ENCODE measurements around the gene PHC2. TPM values are rescaled to one million over a fixed set of nuclear protein-coding genes. Genes with fewer than 3 reads are reported as not detected.
A peak's percentile ranks its signal among the peaks of the same experiment; 100 is the strongest.

Gene PHC2
- total RNA-seq, 2 donors from 2014 or later = 14.2 to 27.4 TPM

- no peaks in the 10 kb centered on the region for H3K9me3 Mint-ChIP-seq
- H3K4me3 Mint-ChIP-seq = no peak overlapping the region
- no peak for DNase-seq (ENCODE audit: low spot score)
- no peaks in the 10 kb centered on the region for H3K27me3 Mint-ChIP-seq
- H3K27ac Mint-ChIP-seq = no peak overlapping the region
- ATAC-seq = no peak
- peaks cover 16 to 32% of the 10 kb centered on the region in 2 donors for H3K4me1 Mint-ChIP-seq (ENCODE audit: low read depth in 2 of 2)
- no peaks in the 10 kb centered on the region for H3K36me3 Mint-ChIP-seq
Observed at GRCh38 chr1:33336580-33336979, 94.3 kb downstream of the PHC2 start.

DNA sequence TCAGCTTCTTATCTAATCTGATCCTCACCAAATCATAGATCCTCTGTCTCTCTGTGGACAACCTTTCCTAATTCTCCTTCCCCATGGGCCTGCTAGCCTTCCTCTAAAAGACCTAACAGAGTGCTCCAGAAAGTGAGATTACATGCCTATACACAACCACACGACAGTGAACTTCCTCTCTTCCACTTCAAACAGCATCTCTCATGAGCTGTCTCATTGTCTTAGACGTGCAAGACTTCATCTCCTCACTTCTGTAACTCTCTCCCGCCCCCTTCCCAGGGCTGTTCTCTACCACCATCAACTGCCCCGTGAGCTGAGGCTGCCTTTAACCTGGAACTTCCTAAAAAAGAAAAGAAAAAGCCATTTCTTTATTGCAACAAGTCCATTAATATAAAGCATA is 95.9 kb downstream of the PHC2 start:
- H3K9me3 Mint-ChIP-seq = no peaks in the 10 kb centered on the region
- H3K27ac Mint-ChIP-seq = peak overlapping the region in 1 of 2 donors; percentile 13
- H3K27me3 Mint-ChIP-seq = no peaks in the 10 kb centered on the region
- peaks cover 16 to 25% of the 10 kb centered on the region in 2 donors for H3K4me1 Mint-ChIP-seq (ENCODE audit: low read depth in 2 of 2)
- H3K4me3 Mint-ChIP-seq = no peak overlapping the region
- DNase-seq (ENCODE audit: low spot score) = no peak
- ATAC-seq = no peak
- H3K36me3 Mint-ChIP-seq = no peaks in the 10 kb centered on the region

- H3K4me3 Mint-ChIP-seq = no peak overlapping the region
- no peak overlapping the region for H3K27ac Mint-ChIP-seq
- no peaks in the 10 kb centered on the region for H3K9me3 Mint-ChIP-seq
- H3K27me3 Mint-ChIP-seq = no peaks in the 10 kb centered on the region
- peaks cover 16 to 23% of the 10 kb centered on the region in 2 donors for H3K4me1 Mint-ChIP-seq (ENCODE audit: low read depth in 2 of 2)
- ATAC-seq (no peak), DNase-seq (ENCODE audit: low spot score) (no peak)
- H3K36me3 Mint-ChIP-seq = peaks cover 4% of the 10 kb centered on the region
Observed at GRCh38 chr1:33334081-33334552, 96.8 kb downstream of the PHC2 start.

GRCh38 chr1:33332881-33333280 is 98.0 kb downstream of the PHC2 start:
- ATAC-seq (no peak), DNase-seq (ENCODE audit: low spot score) (no peak)
- H3K27me3 Mint-ChIP-seq = no peaks in the 10 kb centered on the region
- peaks cover 13 to 16% of the 10 kb centered on the region in 2 donors for H3K4me1 Mint-ChIP-seq (ENCODE audit: low read depth in 2 of 2)
- H3K36me3 Mint-ChIP-seq = peaks cover 11% of the 10 kb centered on the region
- H3K9me3 Mint-ChIP-seq = no peaks in the 10 kb centered on the region
- peak overlapping the region in 1 of 2 donors; percentile 11 for H3K27ac Mint-ChIP-seq
- no peak overlapping the region for H3K4me3 Mint-ChIP-seq

DNA sequence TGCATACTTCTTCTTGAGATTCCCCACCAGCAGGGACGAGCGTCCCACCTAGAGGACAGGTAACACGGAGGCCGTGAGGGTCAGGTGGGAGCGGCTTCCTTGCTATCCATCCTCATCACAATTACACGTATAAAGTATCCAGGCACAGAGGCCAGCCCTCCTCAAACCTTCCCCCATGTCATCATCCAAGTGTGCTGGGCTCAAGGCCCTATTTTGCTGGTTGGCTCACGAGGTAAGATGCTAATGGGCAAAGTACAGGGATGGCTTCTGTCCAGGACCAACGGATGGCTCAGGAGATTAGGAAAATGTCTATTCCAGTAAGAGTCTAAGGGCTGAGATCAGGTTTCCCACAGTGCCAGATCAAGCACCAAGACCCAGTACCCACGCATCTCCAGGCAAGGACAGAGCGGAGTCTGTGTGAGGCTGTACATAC is 98.5 kb downstream of the PHC2 start:
- Mint-ChIP-seq H3K27me3 (no peaks in the 10 kb centered on the region), H3K4me1 (ENCODE audit: low read depth in 2 of 2) (peaks cover 10 to 14% of the 10 kb centered on the region in 2 donors), H3K9me3 (no peaks in the 10 kb centered on the region), H3K4me3 (no peak overlapping the region), H3K36me3 (peaks cover 11% of the 10 kb centered on the region), H3K27ac (no peak overlapping the region)
- no peak for ATAC-seq
- DNase-seq (ENCODE audit: low spot score) = no peak

GRCh38 chr1:33331444-33332356 is 99.2 kb downstream of the PHC2 start:
- H3K36me3 Mint-ChIP-seq = peaks cover 11% of the 10 kb centered on the region

GRCh38 chr1:33330906-33331305 is 100.0 kb downstream of the PHC2 start:
- Mint-ChIP-seq H3K4me1 (ENCODE audit: low read depth in 2 of 2) (peaks cover 10 to 14% of the 10 kb centered on the region in 2 donors), H3K27ac (no peak overlapping the region), H3K4me3 (no peak overlapping the region), H3K36me3 (peaks cover 13% of the 10 kb centered on the region), H3K9me3 (no peaks in the 10 kb centered on the region), H3K27me3 (no peaks in the 10 kb centered on the region)
- DNase-seq (ENCODE audit: low spot score) = no peak
- no peak for ATAC-seq

More at GRCh38 chr1:33331444-33332356, 99.2 kb downstream of the PHC2 start:
- H3K27me3 Mint-ChIP-seq = no peaks in the 10 kb centered on the region
- no peaks in the 10 kb centered on the region for H3K9me3 Mint-ChIP-seq
- ATAC-seq (no peak), DNase-seq (ENCODE audit: low spot score) (no peak)
- H3K27ac Mint-ChIP-seq = no peak overlapping the region
- peaks cover 10 to 14% of the 10 kb centered on the region in 2 donors for H3K4me1 Mint-ChIP-seq (ENCODE audit: low read depth in 2 of 2)
- no peak overlapping the region for H3K4me3 Mint-ChIP-seq

DNA sequence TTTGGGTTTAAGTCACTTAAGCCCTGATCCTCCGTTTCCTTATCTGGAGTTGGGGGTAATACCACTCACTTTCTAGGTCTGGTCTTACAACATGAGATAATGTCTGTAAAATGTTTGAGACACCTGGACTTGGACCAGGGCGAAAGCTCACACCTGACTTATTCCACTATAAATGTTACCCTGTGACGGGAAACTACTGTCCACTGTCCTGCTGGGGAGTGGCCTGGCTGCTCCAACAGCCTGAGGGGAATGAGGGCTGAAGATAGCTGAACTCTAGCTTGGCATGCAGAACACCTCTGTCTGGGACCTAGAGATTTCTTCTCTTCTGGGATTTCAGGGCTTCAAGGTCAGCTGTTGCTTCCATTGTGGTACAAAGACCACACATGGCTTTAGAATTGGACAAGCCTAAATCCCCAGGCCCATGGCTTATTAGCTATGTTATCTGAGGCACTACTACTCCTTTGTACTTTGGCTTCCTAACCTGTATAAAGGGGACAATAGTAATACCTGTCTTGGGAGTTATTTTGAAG is 100.5 kb downstream of the PHC2 start:
- Mint-ChIP-seq H3K27me3 (no peaks in the 10 kb centered on the region), H3K27ac (no peak overlapping the region), H3K9me3 (no peaks in the 10 kb centered on the region), H3K4me1 (ENCODE audit: low read depth in 2 of 2) (peaks cover 10 to 14% of the 10 kb centered on the region in 2 donors), H3K36me3 (peaks cover 18% of the 10 kb centered on the region), H3K4me3 (no peak overlapping the region)
- ATAC-seq = no peak
- no peak for DNase-seq (ENCODE audit: low spot score)

DNA sequence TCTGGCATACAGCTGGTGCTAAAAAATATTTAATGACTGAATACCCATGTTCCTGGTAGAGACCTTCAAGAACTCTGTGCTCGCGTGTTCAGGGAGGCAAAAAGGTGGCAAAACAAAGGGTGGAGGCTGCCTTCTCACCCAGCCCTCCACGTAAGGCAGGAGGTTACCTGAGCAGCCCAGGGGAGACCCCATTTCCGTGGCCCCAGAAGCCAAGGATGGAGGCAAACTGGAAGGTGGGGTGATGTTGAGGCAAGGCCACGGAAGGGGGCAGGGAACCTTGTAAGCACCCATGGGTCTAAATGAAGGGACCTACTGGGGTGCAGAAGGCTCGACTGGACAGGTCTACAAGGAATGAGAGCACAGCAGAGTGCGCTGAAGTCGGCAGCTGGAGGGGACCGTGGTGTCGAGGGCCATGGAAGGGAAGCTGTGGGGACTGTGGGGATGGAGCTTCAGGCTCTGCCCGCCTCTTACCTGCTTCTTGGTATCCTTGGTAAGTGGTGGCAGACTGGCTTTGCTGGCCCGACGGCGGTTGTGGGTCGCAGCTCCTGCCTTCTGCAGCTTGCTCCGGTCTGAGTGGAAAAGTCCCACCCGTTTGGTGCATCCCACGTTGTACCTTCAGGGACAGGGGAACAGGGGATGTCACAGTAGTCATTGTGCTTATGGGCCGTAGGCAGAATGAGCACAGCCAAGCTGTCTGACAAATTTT is 101.1 kb downstream of the PHC2 start:
- peaks cover 5 to 10% of the 10 kb centered on the region in 2 donors for H3K4me1 Mint-ChIP-seq (ENCODE audit: low read depth in 2 of 2)
- H3K36me3 Mint-ChIP-seq = peaks cover 18% of the 10 kb centered on the region
- no peak overlapping the region for H3K27ac Mint-ChIP-seq
- H3K4me3 Mint-ChIP-seq = no peak overlapping the region
- no peaks in the 10 kb centered on the region for H3K9me3 Mint-ChIP-seq
- H3K27me3 Mint-ChIP-seq = no peaks in the 10 kb centered on the region
- ATAC-seq = no peak
- no peak for DNase-seq (ENCODE audit: low spot score)

GRCh38 chr1:33328817-33329216 is 102.1 kb downstream of the PHC2 start:
- peaks cover 5 to 7% of the 10 kb centered on the region in 2 donors for H3K4me1 Mint-ChIP-seq (ENCODE audit: low read depth in 2 of 2)
- no peaks in the 10 kb centered on the region for H3K9me3 Mint-ChIP-seq
- DNase-seq (ENCODE audit: low spot score) = no peak
- ATAC-seq = no peak
- no peak overlapping the region for H3K4me3 Mint-ChIP-seq
- H3K27me3 Mint-ChIP-seq = no peaks in the 10 kb centered on the region
- no peak overlapping the region for H3K27ac Mint-ChIP-seq
- peaks cover 18% of the 10 kb centered on the region for H3K36me3 Mint-ChIP-seq

GRCh38 chr1:33327587-33328325 is 103.1 kb downstream of the PHC2 start:
- ATAC-seq (peak; percentile 68 to 71), DNase-seq (ENCODE audit: low spot score) (no peak)
- Mint-ChIP-seq H3K9me3 (no peaks in the 10 kb centered on the region), H3K4me3 (no peak overlapping the region), H3K27ac (no peak overlapping the region), H3K4me1 (ENCODE audit: low read depth in 2 of 2) (peaks cover 0 to 5% of the 10 kb centered on the region in 2 donors), H3K27me3 (no peaks in the 10 kb centered on the region), H3K36me3 (peaks cover 18% of the 10 kb centered on the region)

- H3K36me3 Mint-ChIP-seq = peaks cover 18% of the 10 kb centered on the region
- no peaks in the 10 kb centered on the region for H3K9me3 Mint-ChIP-seq
Observed at GRCh38 chr1:33326785-33327184, 104.1 kb downstream of the PHC2 start.

More at GRCh38 chr1:33326785-33327184, 104.1 kb downstream of the PHC2 start:
- ATAC-seq (no peak), DNase-seq (ENCODE audit: low spot score) (no peak)
- Mint-ChIP-seq H3K27ac (no peak overlapping the region), H3K4me1 (ENCODE audit: low read depth in 2 of 2) (no peaks in the 10 kb centered on the region), H3K27me3 (no peaks in the 10 kb centered on the region), H3K4me3 (no peak overlapping the region)
